Activated naive CD8-positive, alpha-beta T cell treated with anti-CD3 and anti-CD28 coated beads for 36 hours (primary cell): ENCODE results near the gene ERH. TPM values are rescaled to one million over a fixed set of nuclear protein-coding genes. Genes with fewer than 3 reads are reported as not detected.
"Not testable (repeated sequence)": the region's sequence is repeated elsewhere in the genome, so short reads cannot be mapped to it uniquely, and the experiment has no call there.

Source experiments
- DNase-seq: peaks from one replicate; pipeline ENCODE4 v3.0.0; 2021
- H3K27ac Mint-ChIP-seq: one replicate; pipeline ENCODE4 v1.8.0; 2022; ENCODE audit warnings: mild to moderate bottlenecking, moderate library complexity, mixed read lengths
- H3K27me3 Mint-ChIP-seq: one replicate; pipeline ENCODE4 v1.8.0; 2022; ENCODE audit warnings: mild to moderate bottlenecking, mixed read lengths
- H3K36me3 Mint-ChIP-seq: one replicate; pipeline ENCODE4 v1.8.0; 2021; ENCODE audit warnings: mild to moderate bottlenecking, mixed read lengths
- H3K4me1 Mint-ChIP-seq: one replicate; pipeline ENCODE4 v1.8.0; 2021; ENCODE audit warnings: mixed read lengths
- H3K4me3 Mint-ChIP-seq: one replicate; pipeline ENCODE4 v1.8.0; 2022; ENCODE audit warnings: mild to moderate bottlenecking, moderate library complexity, mixed read lengths
- H3K9me3 Mint-ChIP-seq: one replicate; pipeline ENCODE4 v1.8.0; 2022; ENCODE audit warnings: mixed read lengths
- total RNA-seq, 2 experiments: library from RNA; stranded (reverse); gene quantifications; one replicate each; pipeline ENCODE4 v1.2.3, GENCODE V29; 2021

Gene ERH
- total RNA-seq, 2 experiments from 2014 or later = 392 to 403 TPM

GRCh38 chr14:69408331-69408960 is 10.3 kb upstream of the ERH start:
- H3K27me3 Mint-ChIP-seq = no peaks in the 10 kb centered on the region
- H3K4me3 Mint-ChIP-seq = no peak overlapping the region
- peaks cover 14% of the 10 kb centered on the region for H3K4me1 Mint-ChIP-seq
- peaks cover 20% of the 10 kb centered on the region for H3K36me3 Mint-ChIP-seq
- H3K9me3 Mint-ChIP-seq = peaks cover 4% of the 10 kb centered on the region
- no peak for DNase-seq
- H3K27ac Mint-ChIP-seq = no peak overlapping the region

- Mint-ChIP-seq H3K27me3 (no peaks in the 10 kb centered on the region), H3K4me3 (no peak overlapping the region), H3K36me3 (peaks cover 21% of the 10 kb centered on the region), H3K9me3 (peaks cover 4% of the 10 kb centered on the region), H3K4me1 (peaks cover 21% of the 10 kb centered on the region), H3K27ac (no peak overlapping the region)
- DNase-seq = no peak
Measured at GRCh38 chr14:69405762-69406161, 7.7 kb upstream of the ERH start.

- Mint-ChIP-seq H3K9me3 (peaks cover 4% of the 10 kb centered on the region), H3K27ac (no peak overlapping the region), H3K4me3 (no peak overlapping the region), H3K27me3 (no peaks in the 10 kb centered on the region), H3K36me3 (peaks cover 28% of the 10 kb centered on the region), H3K4me1 (peaks cover 30% of the 10 kb centered on the region)
- DNase-seq = no peak
Measured at GRCh38 chr14:69404883-69405282, 6.8 kb upstream of the ERH start.

GRCh38 chr14:69404478-69404877 is 6.4 kb upstream of the ERH start:
- DNase-seq = no peak
- no peaks in the 10 kb centered on the region for H3K27me3 Mint-ChIP-seq
- H3K36me3 Mint-ChIP-seq = peaks cover 32% of the 10 kb centered on the region
- H3K27ac Mint-ChIP-seq = no peak overlapping the region
- H3K9me3 Mint-ChIP-seq = peaks cover 4% of the 10 kb centered on the region
- H3K4me3 Mint-ChIP-seq = no peak overlapping the region
- H3K4me1 Mint-ChIP-seq = peaks cover 34% of the 10 kb centered on the region

- Mint-ChIP-seq H3K36me3 (peaks cover 32% of the 10 kb centered on the region), H3K27me3 (no peaks in the 10 kb centered on the region), H3K4me3 (no peak overlapping the region), H3K9me3 (peaks cover 4% of the 10 kb centered on the region), H3K4me1 (peaks cover 33% of the 10 kb centered on the region), H3K27ac (no peak overlapping the region)
- no peak for DNase-seq
Measured at GRCh38 chr14:69401841-69402240, 3.7 kb upstream of the ERH start.

GRCh38 chr14:69400154-69400553 is 2.1 kb upstream of the ERH start:
- Mint-ChIP-seq H3K27ac (no peak overlapping the region), H3K4me1 (peaks cover 50% of the 10 kb centered on the region), H3K36me3 (peaks cover 44% of the 10 kb centered on the region), H3K27me3 (no peaks in the 10 kb centered on the region), H3K9me3 (peaks cover 4% of the 10 kb centered on the region), H3K4me3 (peak overlapping the region; percentile 95)
- no peak for DNase-seq

GRCh38 chr14:69399750-69400149 is 1.7 kb upstream of the ERH start:
- Mint-ChIP-seq H3K27ac (no peak overlapping the region), H3K4me1 (peaks cover 53% of the 10 kb centered on the region), H3K4me3 (peak overlapping the region; percentile 95), H3K36me3 (peaks cover 45% of the 10 kb centered on the region), H3K9me3 (peaks cover 3% of the 10 kb centered on the region), H3K27me3 (no peaks in the 10 kb centered on the region)
- DNase-seq = no peak

GRCh38 chr14:69398818-69399210 is 715 bp upstream of the ERH start:
- H3K27ac Mint-ChIP-seq = peak overlapping the region; percentile 100
- peak overlapping the region; percentile 95 for H3K4me3 Mint-ChIP-seq
- H3K27me3 Mint-ChIP-seq = no peaks in the 10 kb centered on the region
- DNase-seq = peak; percentile 68
- H3K36me3 Mint-ChIP-seq = peaks cover 45% of the 10 kb centered on the region
- no peaks in the 10 kb centered on the region for H3K9me3 Mint-ChIP-seq
- peaks cover 55% of the 10 kb centered on the region for H3K4me1 Mint-ChIP-seq

- no peak for DNase-seq
- peak overlapping the region; percentile 95 for H3K4me3 Mint-ChIP-seq
- H3K4me1 Mint-ChIP-seq = peaks cover 70% of the 10 kb centered on the region
- peak overlapping the region; percentile 100 for H3K27ac Mint-ChIP-seq
- H3K9me3 Mint-ChIP-seq = no peaks in the 10 kb centered on the region
- H3K27me3 Mint-ChIP-seq = no peaks in the 10 kb centered on the region
- peaks cover 70% of the 10 kb centered on the region for H3K36me3 Mint-ChIP-seq
Measured at GRCh38 chr14:69395929-69396328, 2.2 kb downstream of the ERH start.

- Mint-ChIP-seq H3K36me3 (peaks cover 72% of the 10 kb centered on the region), H3K9me3 (no peaks in the 10 kb centered on the region), H3K27ac (peak overlapping the region; percentile 8), H3K4me3 (peak overlapping the region; percentile 22), H3K27me3 (no peaks in the 10 kb centered on the region), H3K4me1 (peaks cover 72% of the 10 kb centered on the region)
- DNase-seq = no peak
Measured at GRCh38 chr14:69392481-69392880, 5.6 kb downstream of the ERH start.

- H3K27ac Mint-ChIP-seq, H3K4me3 Mint-ChIP-seq, H3K9me3 Mint-ChIP-seq, H3K27me3 Mint-ChIP-seq, DNase-seq: not testable (repeated sequence)
- Mint-ChIP-seq H3K4me1 (peaks cover 73% of the 10 kb centered on the region), H3K36me3 (peaks cover 64% of the 10 kb centered on the region)
Measured at GRCh38 chr14:69391400-69391799, 6.7 kb downstream of the ERH start.

GRCh38 chr14:69387311-69387710 is 10.8 kb downstream of the ERH start:
- DNase-seq = no peak
- Mint-ChIP-seq H3K27me3 (no peaks in the 10 kb centered on the region), H3K36me3 (peaks cover 39% of the 10 kb centered on the region), H3K9me3 (no peaks in the 10 kb centered on the region), H3K4me1 (peaks cover 44% of the 10 kb centered on the region), H3K27ac (no peak overlapping the region), H3K4me3 (no peak overlapping the region)

GRCh38 chr14:69378274-69378673 is 19.8 kb downstream of the ERH start:
- DNase-seq = no peak
- peaks cover 19% of the 10 kb centered on the region for H3K4me1 Mint-ChIP-seq
- peaks cover 54% of the 10 kb centered on the region for H3K36me3 Mint-ChIP-seq
- H3K27me3 Mint-ChIP-seq = no peaks in the 10 kb centered on the region
- peaks cover 5% of the 10 kb centered on the region for H3K9me3 Mint-ChIP-seq
- H3K27ac Mint-ChIP-seq = no peak overlapping the region
- no peak overlapping the region for H3K4me3 Mint-ChIP-seq

- Mint-ChIP-seq H3K36me3 (peaks cover 63% of the 10 kb centered on the region), H3K27ac (no peak overlapping the region), H3K4me3 (no peak overlapping the region), H3K9me3 (peaks cover 5% of the 10 kb centered on the region), H3K4me1 (peaks cover 25% of the 10 kb centered on the region), H3K27me3 (no peaks in the 10 kb centered on the region)
- no peak for DNase-seq
Measured at GRCh38 chr14:69376439-69376838, 21.7 kb downstream of the ERH start.

- no peak overlapping the region for H3K4me3 Mint-ChIP-seq
- H3K4me1 Mint-ChIP-seq = peaks cover 25% of the 10 kb centered on the region
- peaks cover 60% of the 10 kb centered on the region for H3K36me3 Mint-ChIP-seq
- peaks cover 5% of the 10 kb centered on the region for H3K9me3 Mint-ChIP-seq
- H3K27ac Mint-ChIP-seq = peak overlapping the region; percentile 5
- no peaks in the 10 kb centered on the region for H3K27me3 Mint-ChIP-seq
- no peak for DNase-seq
Measured at GRCh38 chr14:69375722-69376121, 22.4 kb downstream of the ERH start.

GRCh38 chr14:69375182-69375581 is 22.9 kb downstream of the ERH start:
- no peak overlapping the region for H3K4me3 Mint-ChIP-seq
- H3K9me3 Mint-ChIP-seq = peaks cover 5% of the 10 kb centered on the region
- peaks cover 25% of the 10 kb centered on the region for H3K4me1 Mint-ChIP-seq
- peaks cover 57% of the 10 kb centered on the region for H3K36me3 Mint-ChIP-seq
- DNase-seq = no peak
- no peak overlapping the region for H3K27ac Mint-ChIP-seq
- H3K27me3 Mint-ChIP-seq = no peaks in the 10 kb centered on the region
